Measurements from ENCODE around the gene SLC66A2.

SLC66A2 gene

DNA sequence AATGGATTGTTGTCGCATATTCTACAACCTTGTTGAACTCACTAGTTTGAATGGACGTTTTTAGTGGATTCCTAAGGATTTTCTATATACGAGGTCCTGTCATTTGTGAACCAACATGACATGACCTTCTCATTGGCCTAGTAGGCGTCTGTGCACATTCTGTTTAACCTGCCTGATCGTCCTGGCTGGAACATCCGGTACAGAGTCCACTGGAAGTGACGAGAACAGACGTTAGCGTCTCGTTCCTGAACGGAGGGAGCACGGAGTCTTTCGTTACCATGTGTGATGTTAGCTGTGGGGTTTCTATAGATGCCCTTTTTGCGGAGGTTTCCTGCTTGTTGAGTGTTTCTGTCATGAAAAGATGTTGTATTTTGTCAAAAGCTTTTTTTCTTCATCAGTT is 61.9 kb downstream of the SLC66A2 start:
- Histone ChIP-seq H3K9me3 (ENCODE audit: control insufficient read depth, low read length) (no peaks in the 10 kb centered on the region), H3K27ac (ENCODE audit: insufficient read depth, low read length, poor library complexity, severe bottlenecking) (no peak overlapping the region), H3K36me3 (ENCODE audit: control insufficient read depth, insufficient read depth, low read length) (no peaks in the 10 kb centered on the region), H3K27me3 (replicated peaks; ENCODE audit: control insufficient read depth, insufficient read depth, low read length, poor library complexity, severe bottlenecking) (no peaks in the 10 kb centered on the region), H3K4me3 (ENCODE audit: insufficient read depth, low read depth, low read length, poor library complexity, severe bottlenecking) (no peak overlapping the region), H3K4me1 (ENCODE audit: control insufficient read depth, insufficient read depth, low read length, poor library complexity, severe bottlenecking) (no peaks in the 10 kb centered on the region)
- DNase-seq, result no peak

DNA sequence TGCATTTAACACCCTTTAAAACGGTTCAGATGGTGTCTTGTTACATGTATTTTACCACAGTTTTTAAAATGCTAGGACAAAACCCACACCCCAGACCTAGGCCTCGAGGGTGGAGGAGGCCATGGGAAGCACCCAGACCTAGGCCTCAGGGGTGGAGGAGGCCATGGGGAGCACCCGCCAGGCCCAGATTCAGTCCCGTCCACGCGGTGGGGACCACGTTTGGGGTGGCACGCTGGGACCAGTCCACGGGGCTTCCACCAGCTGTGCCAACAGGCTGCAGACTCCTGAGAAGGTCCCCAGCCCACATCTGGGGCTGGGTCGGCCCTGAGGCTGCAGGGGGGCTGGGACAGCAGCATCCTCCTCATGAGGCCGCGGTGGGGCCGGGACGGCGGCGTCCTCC is 63.4 kb downstream of the SLC66A2 start:
- DNase-seq, result no peak
- no peaks in the 10 kb centered on the region for H3K27me3 ChIP-seq (replicated peaks; ENCODE audit: control insufficient read depth, insufficient read depth, low read length, poor library complexity, severe bottlenecking)
- H3K4me3 ChIP-seq (ENCODE audit: insufficient read depth, low read depth, low read length, poor library complexity, severe bottlenecking), result no peak overlapping the region
- no peaks in the 10 kb centered on the region for H3K9me3 ChIP-seq (ENCODE audit: control insufficient read depth, low read length)
- H3K36me3 ChIP-seq (ENCODE audit: control insufficient read depth, insufficient read depth, low read length), result no peaks in the 10 kb centered on the region
- H3K27ac ChIP-seq (ENCODE audit: insufficient read depth, low read length, poor library complexity, severe bottlenecking), result no peak overlapping the region
- no peaks in the 10 kb centered on the region for H3K4me1 ChIP-seq (ENCODE audit: control insufficient read depth, insufficient read depth, low read length, poor library complexity, severe bottlenecking)

DNA sequence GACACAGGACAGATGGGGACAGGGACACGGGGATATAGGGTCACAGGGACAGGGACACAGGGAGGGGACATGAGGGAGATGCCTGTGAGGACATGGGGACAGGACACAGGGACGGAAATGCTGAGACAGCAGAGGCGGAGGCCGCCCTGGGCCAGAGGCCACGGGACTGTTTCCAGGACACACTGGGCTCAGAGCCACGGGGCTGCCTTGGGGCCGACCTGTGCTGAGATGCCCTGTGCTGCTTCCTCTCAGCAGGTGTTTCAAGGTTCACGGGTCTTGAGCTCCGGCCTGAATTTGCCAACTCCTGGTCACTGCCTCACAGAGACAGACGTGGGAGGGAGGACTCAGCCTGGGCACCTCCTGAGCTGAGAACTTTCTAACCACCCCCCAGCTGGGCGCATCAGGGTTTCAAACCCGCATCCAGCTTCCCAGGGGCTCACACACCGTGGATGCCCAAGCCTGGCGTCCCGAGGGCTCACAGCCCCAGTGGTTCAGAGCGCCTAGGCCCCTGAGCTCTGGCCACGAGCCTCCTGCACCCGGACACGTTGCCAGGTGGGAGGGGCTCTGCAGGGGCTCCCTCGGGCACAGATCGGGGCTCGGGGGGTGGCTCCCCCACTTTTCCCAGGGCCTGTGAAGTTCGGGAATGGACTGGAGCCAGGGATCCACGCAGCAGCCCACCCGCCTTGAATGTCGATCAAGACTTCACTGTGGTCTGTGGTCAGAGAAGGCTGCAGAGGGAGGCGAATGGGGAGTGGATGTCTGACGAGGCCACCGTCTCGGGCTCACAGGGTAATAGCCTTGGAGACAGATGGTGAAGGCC is 64.1 kb downstream of the SLC66A2 start:
- H3K36me3 ChIP-seq (ENCODE audit: control insufficient read depth, insufficient read depth, low read length), result no peaks in the 10 kb centered on the region
- H3K27ac ChIP-seq (ENCODE audit: insufficient read depth, low read length, poor library complexity, severe bottlenecking), result no peak overlapping the region
- no peak overlapping the region for H3K4me3 ChIP-seq (ENCODE audit: insufficient read depth, low read depth, low read length, poor library complexity, severe bottlenecking)
- no peak for DNase-seq
- H3K4me1 ChIP-seq (ENCODE audit: control insufficient read depth, insufficient read depth, low read length, poor library complexity, severe bottlenecking), result no peaks in the 10 kb centered on the region
- no peaks in the 10 kb centered on the region for H3K9me3 ChIP-seq (ENCODE audit: control insufficient read depth, low read length)
- no peaks in the 10 kb centered on the region for H3K27me3 ChIP-seq (replicated peaks; ENCODE audit: control insufficient read depth, insufficient read depth, low read length, poor library complexity, severe bottlenecking)

DNA sequence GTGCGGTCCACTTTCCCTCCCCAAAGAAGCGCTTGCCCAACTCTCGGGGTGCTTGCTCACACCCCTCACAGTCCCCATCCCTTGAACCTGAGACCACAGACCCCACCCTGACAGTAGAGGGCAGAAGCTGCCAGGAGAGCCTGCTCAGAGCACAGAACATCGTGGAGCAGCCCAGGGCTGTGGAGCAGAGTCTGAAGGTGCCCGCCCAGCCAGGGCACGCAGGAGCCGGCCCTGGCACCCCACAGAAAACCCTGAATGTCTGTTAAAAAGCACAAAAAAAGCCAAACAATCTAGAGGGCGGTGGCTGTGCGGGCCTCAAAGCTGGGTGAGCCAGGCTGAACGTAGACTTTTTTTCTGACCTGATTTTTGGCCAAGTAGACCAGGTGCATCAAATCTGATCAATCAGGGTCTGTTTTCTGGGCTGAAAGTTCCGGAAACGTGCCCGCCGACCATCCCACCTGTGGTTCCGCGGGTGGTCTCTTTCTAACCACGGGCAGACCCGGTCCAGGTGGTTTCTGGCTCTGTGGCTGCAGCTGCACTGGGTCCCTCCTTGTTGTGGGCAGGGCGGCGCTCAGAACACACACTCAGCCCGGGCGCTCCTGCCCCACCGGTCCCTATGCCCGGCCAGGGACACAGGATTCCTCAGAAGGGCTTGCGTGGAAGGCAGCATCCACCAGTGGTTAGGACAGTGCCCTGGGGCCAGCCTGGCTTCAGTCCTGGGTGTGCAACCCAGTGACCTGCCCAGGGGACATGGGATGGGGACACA is 66.3 kb downstream of the SLC66A2 start:
- Histone ChIP-seq H3K27ac (ENCODE audit: insufficient read depth, low read length, poor library complexity, severe bottlenecking) (no peak overlapping the region), H3K27me3 (replicated peaks; ENCODE audit: control insufficient read depth, insufficient read depth, low read length, poor library complexity, severe bottlenecking) (no peaks in the 10 kb centered on the region), H3K9me3 (ENCODE audit: control insufficient read depth, low read length) (no peaks in the 10 kb centered on the region), H3K4me3 (ENCODE audit: insufficient read depth, low read depth, low read length, poor library complexity, severe bottlenecking) (no peak overlapping the region), H3K36me3 (ENCODE audit: control insufficient read depth, insufficient read depth, low read length) (no peaks in the 10 kb centered on the region), H3K4me1 (ENCODE audit: control insufficient read depth, insufficient read depth, low read length, poor library complexity, severe bottlenecking) (no peaks in the 10 kb centered on the region)
- no peak for DNase-seq

DNA sequence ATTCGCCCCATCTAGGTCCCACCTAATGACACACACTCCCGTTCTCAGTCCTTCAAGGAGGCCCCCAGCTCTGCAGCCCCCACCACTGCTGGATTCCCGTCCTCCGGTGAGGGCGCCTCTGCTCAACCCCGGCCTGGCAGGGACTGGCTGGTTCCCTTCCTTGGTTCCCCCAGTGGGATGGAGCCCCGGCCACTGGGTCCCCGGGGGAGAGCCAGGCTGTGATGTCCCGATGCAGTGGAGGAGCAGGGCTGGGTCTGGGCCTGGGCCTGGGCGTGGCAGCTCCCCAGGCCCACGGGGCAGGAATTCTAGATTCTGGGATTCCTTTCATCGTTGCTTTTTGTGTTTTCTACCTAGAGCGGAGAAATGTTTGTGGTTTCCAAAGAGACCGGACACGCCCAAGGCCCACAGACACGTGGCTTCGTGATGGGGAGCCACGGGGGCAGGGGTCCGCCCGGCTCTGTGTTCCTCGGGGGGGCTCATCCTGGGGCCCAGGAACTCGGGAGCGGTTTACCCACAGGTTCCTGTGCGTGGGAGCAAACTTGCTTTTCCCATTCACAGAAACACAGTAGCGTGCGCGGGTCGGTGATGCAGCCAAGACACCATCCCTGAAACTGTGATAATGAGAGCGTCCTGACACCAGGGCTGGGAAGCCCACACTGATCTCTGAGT is 67.0 kb downstream of the SLC66A2 start:
- DNase-seq, result no peak
- H3K36me3 ChIP-seq (ENCODE audit: control insufficient read depth, insufficient read depth, low read length), result no peaks in the 10 kb centered on the region
- no peaks in the 10 kb centered on the region for H3K9me3 ChIP-seq (ENCODE audit: control insufficient read depth, low read length)
- no peaks in the 10 kb centered on the region for H3K4me1 ChIP-seq (ENCODE audit: control insufficient read depth, insufficient read depth, low read length, poor library complexity, severe bottlenecking)
- H3K4me3 ChIP-seq (ENCODE audit: insufficient read depth, low read depth, low read length, poor library complexity, severe bottlenecking), result no peak overlapping the region
- H3K27ac ChIP-seq (ENCODE audit: insufficient read depth, low read length, poor library complexity, severe bottlenecking), result no peak overlapping the region
- no peaks in the 10 kb centered on the region for H3K27me3 ChIP-seq (replicated peaks; ENCODE audit: control insufficient read depth, insufficient read depth, low read length, poor library complexity, severe bottlenecking)

DNA sequence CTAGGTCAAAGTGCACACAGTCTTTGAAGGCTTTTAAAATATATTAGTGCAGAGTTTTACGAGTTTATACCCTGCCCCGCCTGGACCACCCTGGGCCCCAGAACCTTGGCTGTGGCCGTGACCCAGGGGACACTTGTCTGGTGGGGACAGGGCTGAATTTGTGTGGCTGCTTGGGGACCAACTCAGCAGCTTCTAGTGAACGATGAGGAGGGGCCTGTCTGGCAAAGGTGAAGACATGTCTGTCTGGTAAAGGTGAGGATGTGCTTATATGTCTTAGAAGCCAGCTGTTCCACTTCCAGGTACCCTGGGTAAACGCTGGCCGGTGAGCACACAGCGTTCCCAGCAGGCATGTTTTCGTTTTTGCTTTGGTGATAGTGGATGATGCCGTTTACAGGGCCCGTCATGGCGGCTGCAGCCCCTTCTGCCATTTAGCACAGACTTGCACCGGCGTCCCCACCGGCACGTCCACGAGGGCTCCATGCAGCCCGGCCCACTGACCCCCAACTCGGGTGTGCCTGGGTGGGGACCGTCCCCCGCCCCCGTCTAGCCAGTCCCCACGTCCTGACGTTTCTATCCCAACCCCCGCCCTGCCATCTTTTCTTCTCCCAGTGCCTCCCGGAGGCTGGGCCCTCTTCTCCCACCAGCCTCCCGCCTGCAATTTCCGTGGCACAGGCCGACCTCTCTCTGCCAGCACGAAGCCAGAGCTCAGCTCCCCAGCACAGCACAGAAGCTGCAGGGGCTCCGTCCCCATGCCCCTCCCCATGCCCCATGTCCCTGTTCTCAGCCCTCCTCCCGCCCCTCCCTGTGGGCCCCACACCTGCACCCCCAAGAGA is 67.8 kb downstream of the SLC66A2 start:
- no peaks in the 10 kb centered on the region for H3K4me1 ChIP-seq (ENCODE audit: control insufficient read depth, insufficient read depth, low read length, poor library complexity, severe bottlenecking)
- DNase-seq, result no peak
- no peak overlapping the region for H3K4me3 ChIP-seq (ENCODE audit: insufficient read depth, low read depth, low read length, poor library complexity, severe bottlenecking)
- no peak overlapping the region for H3K27ac ChIP-seq (ENCODE audit: insufficient read depth, low read length, poor library complexity, severe bottlenecking)
- H3K9me3 ChIP-seq (ENCODE audit: control insufficient read depth, low read length), result no peaks in the 10 kb centered on the region
- H3K36me3 ChIP-seq (ENCODE audit: control insufficient read depth, insufficient read depth, low read length), result no peaks in the 10 kb centered on the region
- H3K27me3 ChIP-seq (replicated peaks; ENCODE audit: control insufficient read depth, insufficient read depth, low read length, poor library complexity, severe bottlenecking), result no peaks in the 10 kb centered on the region

DNA sequence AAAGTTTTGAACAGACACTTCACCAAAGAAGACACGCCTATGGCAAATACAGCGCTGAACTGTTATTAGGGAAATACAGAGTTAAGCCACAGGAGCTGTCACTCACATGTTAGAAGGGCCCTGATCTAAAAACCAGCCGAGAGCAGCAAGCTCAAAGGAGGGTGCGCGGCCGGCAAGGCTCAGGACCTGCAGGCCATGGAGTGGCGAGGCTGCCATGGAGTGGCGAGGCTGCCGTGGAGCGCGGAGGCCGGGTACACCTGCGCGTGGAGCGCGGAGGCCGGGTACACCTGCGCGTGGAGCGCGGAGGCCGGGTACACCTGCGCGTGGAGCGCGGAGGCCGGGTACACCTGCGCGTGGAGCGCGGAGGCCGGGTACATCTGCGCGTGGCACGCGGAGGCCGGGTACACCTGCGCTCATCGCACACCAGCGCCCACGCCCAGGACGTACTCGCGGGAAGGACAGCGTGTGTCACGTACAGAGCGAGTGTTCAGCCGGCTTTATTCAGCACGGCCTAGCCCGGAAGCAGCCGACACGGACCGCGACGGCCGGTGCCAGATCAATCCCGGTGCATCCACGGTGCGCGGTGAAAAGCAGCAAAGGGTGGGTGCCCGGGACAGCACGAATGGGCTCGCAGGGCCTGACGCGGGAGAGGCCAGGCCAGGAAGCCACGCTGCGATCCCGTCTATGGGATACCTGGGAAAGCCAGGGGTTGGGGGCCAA is 68.8 kb downstream of the SLC66A2 start:
- Histone ChIP-seq H3K27ac (ENCODE audit: insufficient read depth, low read length, poor library complexity, severe bottlenecking) (no peak overlapping the region), H3K9me3 (ENCODE audit: control insufficient read depth, low read length) (no peaks in the 10 kb centered on the region), H3K27me3 (replicated peaks; ENCODE audit: control insufficient read depth, insufficient read depth, low read length, poor library complexity, severe bottlenecking) (no peaks in the 10 kb centered on the region), H3K4me1 (ENCODE audit: control insufficient read depth, insufficient read depth, low read length, poor library complexity, severe bottlenecking) (no peaks in the 10 kb centered on the region), H3K36me3 (ENCODE audit: control insufficient read depth, insufficient read depth, low read length) (no peaks in the 10 kb centered on the region), H3K4me3 (ENCODE audit: insufficient read depth, low read depth, low read length, poor library complexity, severe bottlenecking) (no peak overlapping the region)
- DNase-seq, result no peak

DNA sequence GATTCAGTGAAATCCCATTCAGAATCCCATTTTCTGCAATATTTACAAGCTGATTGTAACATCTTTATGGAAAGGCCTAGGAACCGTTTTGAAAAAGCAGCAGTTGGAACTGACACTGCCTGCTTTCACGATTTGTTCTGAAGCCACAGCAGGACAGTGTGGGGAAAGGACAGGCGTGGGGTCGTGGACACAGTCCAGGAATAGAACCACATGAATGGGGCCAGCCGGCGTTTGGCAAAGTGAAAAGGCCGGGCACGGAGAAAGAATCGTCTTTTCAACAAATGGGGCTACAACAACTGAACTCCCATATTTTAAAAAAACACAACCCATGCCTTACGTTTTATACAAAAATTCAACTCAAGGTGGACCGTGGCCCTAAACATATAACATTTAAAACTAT is 69.8 kb downstream of the SLC66A2 start:
- no peaks in the 10 kb centered on the region for H3K9me3 ChIP-seq (ENCODE audit: control insufficient read depth, low read length)
- H3K4me3 ChIP-seq (ENCODE audit: insufficient read depth, low read depth, low read length, poor library complexity, severe bottlenecking), result no peak overlapping the region
- no peaks in the 10 kb centered on the region for H3K36me3 ChIP-seq (ENCODE audit: control insufficient read depth, insufficient read depth, low read length)
- H3K27ac ChIP-seq (ENCODE audit: insufficient read depth, low read length, poor library complexity, severe bottlenecking), result no peak overlapping the region
- no peaks in the 10 kb centered on the region for H3K4me1 ChIP-seq (ENCODE audit: control insufficient read depth, insufficient read depth, low read length, poor library complexity, severe bottlenecking)
- no peaks in the 10 kb centered on the region for H3K27me3 ChIP-seq (replicated peaks; ENCODE audit: control insufficient read depth, insufficient read depth, low read length, poor library complexity, severe bottlenecking)
- no peak for DNase-seq

DNA sequence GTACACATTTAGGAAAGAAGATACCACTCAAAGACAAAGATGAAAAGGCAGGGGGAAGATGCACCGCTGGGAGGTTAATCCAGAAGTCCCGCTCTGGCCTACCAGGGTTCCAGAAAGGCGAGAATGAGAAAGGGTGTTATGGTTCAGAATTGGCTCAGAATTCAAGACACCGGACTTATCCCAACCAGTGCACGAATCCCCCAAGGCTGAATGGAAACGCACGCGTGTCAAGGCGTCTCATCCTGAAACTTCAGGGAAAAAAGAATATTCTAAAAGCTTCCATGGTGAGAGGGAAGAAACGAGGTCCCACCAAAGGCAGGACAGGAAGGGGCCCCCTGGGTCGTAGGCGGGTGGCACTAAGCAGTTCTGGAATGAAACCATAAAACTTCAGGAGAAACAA is 71.9 kb downstream of the SLC66A2 start:
- no peak for DNase-seq
- Histone ChIP-seq H3K27ac (ENCODE audit: insufficient read depth, low read length, poor library complexity, severe bottlenecking) (no peak overlapping the region), H3K9me3 (ENCODE audit: control insufficient read depth, low read length) (no peaks in the 10 kb centered on the region), H3K27me3 (replicated peaks; ENCODE audit: control insufficient read depth, insufficient read depth, low read length, poor library complexity, severe bottlenecking) (no peaks in the 10 kb centered on the region), H3K4me1 (ENCODE audit: control insufficient read depth, insufficient read depth, low read length, poor library complexity, severe bottlenecking) (no peaks in the 10 kb centered on the region), H3K36me3 (ENCODE audit: control insufficient read depth, insufficient read depth, low read length) (no peaks in the 10 kb centered on the region), H3K4me3 (ENCODE audit: insufficient read depth, low read depth, low read length, poor library complexity, severe bottlenecking) (no peak overlapping the region)
